ENCODE measurements around the gene CAMTA1. TPM values are rescaled to one million over a fixed set of nuclear protein-coding genes. Genes with fewer than 3 reads are reported as not detected.
"Not testable (repeated sequence)": the region's sequence is repeated elsewhere in the genome, so short reads cannot be mapped to it uniquely, and the experiment has no call there.

CAMTA1 gene
- polyA plus RNA-seq, 3 donors: 82.3 to 84.7 (median 83.6) TPM

DNA sequence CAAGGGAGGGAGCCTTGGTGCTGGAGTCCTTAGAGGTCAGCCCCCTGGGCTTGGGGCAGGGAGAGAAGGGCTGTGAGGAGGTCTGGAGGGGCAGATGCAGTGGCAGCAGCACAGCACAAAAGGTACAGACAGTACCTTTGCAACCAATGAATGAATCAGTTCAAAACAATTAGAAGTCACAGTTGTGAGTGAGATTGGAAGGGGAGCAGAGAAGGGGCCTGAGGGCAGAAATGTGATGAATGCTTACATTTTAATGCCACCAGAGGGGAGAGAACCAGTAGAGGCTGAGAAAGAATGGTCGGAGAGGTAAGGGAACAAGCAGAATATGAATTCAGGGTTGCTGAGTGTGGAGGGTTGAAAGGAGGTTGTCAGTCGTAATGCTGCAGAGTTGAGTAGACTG lies 24.2 kb downstream of the CAMTA1 start:
- DNase-seq (ENCODE audit: low read depth in 3 of 3, low spot score in 2 of 3): no peak

DNA sequence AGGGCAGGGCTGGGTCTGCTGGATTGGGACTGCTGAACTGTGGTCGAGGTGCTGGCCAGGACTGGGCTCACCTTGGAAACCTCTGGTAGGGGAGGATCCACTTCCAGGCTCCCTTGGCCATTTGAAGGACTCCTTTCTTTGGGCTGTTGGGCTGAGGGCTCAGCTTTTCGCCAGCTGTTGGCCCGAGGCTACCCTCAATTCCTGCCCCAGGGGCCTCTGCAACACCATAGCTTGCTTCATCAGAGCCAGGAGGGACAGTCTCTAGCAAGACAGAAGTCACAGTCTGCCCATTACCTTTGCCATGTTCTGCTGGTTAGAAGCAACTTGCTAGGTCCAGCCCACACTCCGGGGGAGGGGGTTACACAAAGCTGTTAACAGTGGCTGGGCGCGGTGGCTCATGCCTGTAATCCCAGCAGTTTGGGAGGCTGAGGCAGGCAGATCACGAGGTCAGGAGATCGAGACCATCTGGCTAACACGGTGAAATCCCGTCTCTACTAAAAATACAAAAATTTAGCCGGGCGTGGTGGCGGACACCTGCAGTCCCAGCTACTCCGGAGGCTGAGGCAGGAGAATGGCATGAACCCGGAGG lies 25.0 kb downstream of the CAMTA1 start:
- DNase-seq (ENCODE audit: low read depth in 3 of 3, low spot score in 2 of 3): not testable (repeated sequence)

DNA sequence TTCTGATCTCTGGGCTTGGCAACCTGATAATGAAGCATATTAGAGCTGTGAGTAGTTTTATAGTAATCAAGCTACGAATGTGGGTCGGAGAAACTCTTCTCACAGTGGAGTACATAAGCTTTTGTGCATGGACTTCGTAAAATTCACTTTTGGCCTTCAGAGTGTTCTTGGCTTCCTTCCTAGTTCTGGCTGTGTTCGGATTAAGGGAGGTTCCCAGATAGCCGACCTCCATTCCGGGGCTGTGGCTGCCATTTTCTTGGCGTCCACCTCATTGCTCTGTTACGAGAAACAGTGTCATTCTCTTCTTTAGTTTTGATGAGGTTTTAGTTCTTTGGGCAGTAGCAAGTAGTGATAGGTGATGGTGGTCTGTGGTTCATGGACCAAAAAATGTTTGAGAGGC lies 26.3 kb downstream of the CAMTA1 start:
- no peak for DNase-seq (ENCODE audit: low read depth in 3 of 3, low spot score in 2 of 3)

DNA sequence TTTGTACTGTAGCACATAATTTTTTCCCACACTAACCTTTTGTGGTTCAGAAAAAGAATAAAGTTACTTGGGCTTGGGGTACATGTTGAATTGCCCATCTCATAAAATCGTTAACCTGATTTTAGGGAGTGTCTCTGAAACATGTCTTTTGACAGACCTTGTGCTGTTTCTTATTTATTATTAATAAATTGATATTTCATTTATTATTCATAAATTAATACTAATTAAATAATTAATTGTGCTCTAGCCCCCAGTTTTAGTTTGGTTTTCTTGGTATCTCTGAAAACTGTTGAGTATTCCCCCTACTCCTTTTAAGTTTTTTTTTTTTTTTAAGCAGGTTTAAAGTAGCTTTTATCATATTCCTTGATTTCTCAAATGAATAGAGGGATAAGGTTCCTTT lies 27.9 kb downstream of the CAMTA1 start:
- no peak for DNase-seq (ENCODE audit: low read depth in 3 of 3, low spot score in 2 of 3)

DNA sequence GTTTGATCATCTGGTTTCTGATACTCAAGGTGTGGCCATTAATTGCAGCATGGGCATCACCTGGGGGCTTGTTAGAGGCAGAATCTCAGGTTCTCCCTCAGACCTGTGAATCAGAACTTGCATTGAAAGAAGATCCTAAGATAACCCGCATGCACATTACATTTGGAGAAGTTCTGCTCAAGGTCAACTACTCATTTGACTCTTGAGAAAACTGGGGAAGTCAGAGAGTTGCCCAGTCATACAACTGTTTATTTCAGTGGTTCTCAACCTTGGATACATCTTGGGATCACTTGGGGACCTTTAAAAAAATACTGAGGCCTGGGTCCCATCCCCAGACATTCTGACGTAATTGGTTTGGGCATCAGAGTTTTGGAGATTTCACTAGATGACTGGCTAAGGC lies 30.5 kb downstream of the CAMTA1 start:
- no peak for DNase-seq (ENCODE audit: low read depth in 3 of 3, low spot score in 2 of 3)

DNA sequence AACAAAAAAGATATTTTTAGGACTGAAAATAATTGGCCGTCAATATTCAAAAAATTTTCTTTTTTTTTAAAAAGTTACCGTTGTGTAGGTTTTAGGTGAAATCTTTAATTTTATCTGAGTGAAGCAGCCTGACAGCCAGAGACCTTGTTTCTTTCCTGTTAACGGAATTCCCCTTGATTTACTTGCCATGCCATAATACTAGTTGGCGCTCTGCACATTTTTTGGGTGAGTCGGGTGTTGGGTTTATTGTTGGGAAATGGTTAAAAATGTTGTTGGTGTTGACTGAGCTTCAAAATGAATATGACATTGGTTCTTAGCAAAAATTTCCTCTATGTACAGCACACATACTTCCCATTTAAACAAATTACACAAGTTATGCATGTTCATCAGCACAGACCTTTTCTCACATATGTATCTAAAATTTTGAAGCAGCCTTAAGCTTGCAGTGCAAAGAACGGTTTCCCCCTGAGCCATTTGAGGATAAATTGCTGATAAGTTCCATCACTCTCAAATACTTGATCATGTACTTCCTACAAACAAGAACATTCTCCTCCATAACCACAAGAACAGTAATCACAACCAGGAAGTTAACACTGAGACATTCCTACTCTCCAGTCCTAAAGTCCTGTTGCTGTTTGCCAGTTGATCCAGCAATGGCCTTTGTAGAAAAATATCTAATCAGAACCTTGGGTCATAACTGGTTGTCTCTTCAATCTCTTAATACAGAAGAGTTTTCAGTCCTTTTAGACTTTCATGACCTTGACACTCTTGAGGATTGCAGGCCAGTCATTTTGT lies 34.2 kb downstream of the CAMTA1 start:
- DNase-seq (ENCODE audit: low read depth in 3 of 3, low spot score in 2 of 3): no peak

DNA sequence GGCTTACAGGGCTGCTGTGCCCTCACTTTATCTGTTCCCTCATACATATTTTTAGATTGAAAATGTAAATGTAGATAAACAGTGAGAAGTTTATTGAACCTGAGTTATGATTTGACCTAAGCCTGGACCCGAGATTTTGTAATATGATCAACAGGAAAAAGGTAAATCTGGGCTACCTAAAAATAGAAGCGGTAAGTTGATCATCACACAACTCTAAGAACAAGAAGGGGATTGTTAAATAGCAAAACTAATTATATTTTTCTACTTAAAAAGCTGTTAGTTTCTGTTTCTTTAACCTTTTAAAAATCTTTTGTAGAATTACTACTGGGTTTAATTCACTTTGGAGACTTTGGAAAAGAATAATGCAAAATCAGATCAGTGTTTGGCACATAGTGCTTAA lies 35.6 kb downstream of the CAMTA1 start:
- DNase-seq (ENCODE audit: low read depth in 3 of 3, low spot score in 2 of 3): no peak

DNA sequence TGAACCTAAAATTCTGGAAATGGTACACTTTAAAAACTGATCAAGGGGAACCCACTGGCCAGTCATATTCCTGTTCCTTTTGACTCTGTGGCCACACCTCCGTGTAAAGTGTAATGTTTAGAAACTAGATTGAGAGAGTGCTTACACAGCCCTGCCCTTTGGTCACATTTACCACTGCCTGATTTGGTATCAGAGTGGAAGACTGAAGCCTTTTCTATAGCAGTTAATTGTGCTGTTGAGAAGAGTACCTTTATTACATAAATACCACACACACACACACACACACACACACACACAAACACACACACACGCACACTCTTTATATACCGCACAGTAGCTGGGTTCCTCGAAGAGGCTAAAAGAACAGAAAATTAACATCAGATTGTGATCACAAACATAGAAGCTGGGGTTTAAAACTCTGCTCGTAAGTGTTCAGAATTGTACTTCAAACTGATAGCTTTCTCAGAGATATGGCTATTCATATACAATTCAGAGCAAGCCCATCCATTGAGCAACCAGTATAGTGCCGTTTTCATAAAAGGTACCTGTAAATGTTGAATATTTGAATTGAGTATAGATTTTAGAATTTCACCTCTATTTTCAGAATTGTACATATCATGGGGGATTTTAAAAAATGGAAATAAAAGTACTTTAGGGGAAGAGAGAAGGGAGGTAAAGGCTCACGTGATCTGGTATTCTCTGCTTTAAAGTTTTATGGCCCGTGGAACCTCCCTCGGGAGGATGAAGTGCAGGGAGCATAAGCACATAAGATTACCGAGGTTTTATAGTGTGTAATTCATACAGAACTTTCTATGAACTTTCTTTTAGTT lies 37.5 kb downstream of the CAMTA1 start:
- DNase-seq (ENCODE audit: low read depth in 3 of 3, low spot score in 2 of 3): no peak

DNA sequence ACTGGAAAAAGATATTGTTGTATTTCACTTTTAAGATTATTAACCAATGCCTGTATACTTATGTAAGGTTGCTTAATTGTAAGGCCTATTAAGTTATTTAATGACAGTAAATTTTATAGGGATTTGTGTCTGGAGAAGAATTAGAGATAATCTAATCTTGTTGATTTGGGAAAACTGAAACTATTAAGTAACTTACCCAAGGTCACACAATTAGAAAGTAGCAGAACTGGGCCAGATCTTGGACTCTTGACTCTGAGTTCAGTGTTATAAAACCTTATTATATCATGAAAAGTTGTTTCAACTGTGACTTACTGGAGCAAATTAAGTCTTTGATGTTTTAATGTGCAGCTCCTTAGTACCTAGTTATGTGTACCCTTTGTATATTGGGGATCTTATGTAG lies 38.5 kb downstream of the CAMTA1 start:
- no peak for DNase-seq (ENCODE audit: low read depth in 3 of 3, low spot score in 2 of 3)

DNA sequence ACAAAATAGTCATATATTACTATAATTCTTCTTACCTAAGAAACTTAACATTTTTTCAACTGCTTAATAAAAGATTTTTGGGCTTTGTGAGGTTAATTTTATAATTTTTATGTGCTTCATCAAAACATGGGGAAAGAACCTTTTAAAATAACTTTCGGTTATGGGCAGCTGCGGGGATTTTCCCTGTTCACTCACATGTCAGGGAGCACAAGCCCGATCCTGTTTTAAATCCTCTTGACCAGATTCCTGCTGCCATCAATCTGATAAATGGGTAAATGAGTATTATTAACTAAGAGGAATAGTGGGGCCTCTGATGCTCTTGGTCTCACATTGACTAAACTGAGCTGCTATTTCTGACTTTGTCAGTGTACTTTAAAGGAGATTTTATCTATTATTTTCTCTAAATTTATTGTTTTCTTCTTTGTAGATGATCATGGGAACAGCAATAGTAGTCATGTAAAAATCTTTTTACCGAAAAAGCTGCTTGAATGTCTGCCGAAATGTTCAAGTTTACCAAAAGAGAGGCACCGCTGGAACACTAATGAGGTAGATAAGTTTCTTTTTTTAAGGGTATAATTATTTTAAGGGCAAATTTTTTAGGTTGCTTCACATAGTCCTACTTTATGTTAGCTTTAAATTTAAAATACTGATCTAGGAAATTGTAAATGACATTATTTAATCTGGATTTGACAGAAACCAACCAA lies 39.6 kb downstream of the CAMTA1 start:
- DNase-seq (ENCODE audit: low read depth in 3 of 3, low spot score in 2 of 3): no peak

DNA sequence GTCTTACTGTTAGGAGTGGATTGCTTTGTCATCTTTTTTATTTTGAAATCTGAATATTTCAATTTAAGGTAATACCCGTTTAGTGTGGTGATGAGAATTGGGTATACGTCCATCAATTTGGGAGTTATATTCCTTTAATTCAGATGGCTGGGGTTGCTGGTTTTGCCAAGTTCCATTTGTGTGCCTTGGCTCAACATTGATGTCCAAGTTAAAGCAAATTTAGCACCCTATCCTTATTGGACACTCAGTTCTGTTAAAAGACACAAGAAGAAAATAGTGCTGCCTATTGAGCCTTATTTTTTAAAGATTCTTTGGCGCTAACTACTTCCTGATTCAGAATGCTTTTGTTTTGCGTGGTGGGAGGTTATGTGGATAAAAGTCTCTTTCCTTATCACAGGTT lies 40.6 kb downstream of the CAMTA1 start:
- DNase-seq (ENCODE audit: low read depth in 3 of 3, low spot score in 2 of 3): no peak

DNA sequence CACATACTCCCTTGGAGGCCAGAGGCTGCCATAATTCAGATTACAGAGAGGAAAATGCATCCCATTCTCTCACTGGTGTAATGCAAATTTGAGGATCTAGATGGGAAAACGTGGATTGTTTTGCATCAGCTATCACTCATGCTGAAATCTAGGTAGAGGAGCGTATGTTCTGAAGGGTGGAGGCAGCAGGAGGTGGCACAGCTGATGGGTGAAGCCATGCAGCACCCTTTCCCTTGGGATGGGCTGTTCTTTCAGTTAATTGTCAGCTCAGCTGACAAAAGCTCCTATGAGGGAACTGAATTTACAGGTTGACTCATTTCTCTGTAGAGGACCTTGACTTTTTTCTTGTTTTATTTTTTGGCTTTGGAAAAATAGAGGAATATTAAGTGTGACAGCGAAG lies 41.8 kb downstream of the CAMTA1 start:
- no peak for DNase-seq (ENCODE audit: low read depth in 3 of 3, low spot score in 2 of 3)

DNA sequence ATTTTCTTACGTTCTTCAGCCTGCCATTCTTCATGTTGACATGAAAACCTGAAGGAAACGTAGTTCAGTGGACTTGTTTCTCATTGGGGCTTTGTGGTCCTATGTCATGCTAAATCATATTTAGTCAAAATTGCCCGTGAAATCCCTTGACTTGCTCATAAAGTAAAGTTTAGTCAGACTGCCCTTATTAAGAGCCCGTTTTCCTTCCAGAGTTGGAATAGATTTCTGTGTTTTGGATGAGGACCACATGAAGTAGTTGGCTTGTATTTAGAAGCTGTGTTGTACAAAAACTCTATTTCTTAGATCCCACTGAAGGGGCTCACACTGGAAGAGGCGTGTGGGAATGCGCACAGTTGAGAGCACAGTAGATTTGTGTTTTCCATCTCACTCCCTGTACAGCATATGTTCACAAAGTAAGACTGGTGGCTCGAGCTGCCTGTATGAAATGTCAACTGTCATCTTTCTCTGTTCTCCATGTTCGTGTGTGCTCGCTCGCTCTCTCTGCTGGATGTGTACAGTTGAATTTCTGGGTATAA lies 42.4 kb downstream of the CAMTA1 start:
- DNase-seq (ENCODE audit: low read depth in 3 of 3, low spot score in 2 of 3): no peak

DNA sequence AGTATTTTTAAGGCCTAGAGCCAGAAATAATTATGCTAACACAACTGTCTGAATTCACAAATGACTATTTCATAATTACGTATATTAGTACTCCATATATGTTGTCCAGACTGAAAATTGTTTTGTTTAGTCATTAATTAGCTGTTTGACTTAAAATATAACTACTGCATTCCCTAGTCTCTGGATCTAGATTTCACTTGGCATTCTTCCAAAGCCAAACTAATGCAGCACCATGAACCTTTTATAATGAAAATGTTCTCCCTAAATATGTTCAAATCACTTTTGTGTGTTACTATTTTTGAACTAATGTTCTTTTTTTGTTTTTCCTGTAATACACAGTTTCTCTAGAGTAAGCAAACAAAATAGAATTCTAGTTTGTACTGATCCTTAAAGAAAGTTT lies 46.1 kb downstream of the CAMTA1 start:
- no peak for DNase-seq (ENCODE audit: low read depth in 3 of 3, low spot score in 2 of 3)

DNA sequence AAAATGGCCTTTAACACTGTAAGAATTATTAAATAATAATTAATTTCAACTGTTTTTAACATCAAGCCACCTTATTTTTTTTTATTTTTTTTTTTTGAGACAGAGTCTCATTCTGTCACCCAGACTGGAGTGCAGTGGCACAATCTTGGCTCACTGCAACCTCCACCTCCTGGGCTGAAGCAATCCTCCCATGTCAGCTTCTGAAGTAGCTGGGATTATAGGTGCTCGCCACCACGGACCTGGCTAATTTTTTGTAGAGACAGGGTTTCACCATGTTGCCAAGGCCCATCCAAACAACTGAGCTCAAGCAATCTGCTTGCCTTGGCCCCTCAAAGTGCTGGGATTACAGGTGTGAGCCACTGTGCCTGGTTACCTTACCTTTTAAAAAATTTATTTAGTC lies 46.8 kb downstream of the CAMTA1 start:
- DNase-seq (ENCODE audit: low read depth in 3 of 3, low spot score in 2 of 3): not testable (repeated sequence)

DNA sequence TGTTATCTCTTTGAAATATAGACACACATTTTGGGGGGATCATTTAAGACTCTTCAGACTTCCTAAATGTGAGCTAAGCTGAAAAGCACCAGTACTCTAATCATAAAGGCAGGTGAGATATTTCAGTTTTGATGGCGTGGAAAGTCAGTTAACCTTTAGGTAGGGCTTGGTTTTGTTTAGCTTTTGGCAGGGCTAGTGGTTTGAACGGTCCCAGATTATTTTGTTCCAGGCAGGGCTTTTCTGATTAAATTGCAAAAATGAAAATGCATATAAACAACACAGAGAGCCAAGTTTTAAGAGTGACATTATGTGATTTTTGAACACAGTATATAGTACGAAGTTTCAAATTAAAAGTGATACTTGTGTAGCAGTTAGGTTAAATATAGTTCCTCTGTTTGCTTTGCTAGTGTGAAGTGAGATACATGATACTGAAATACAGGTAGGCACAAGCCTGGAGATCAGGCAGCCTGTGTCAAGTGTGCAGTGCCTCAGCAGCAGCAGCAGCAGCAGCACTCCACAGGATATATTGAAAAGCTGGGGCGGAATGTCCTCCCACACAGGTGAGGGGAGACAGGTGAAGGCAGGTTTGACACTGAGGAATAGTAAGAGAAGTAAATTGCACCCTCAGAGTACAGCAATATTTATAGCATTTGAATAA lies 47.4 kb downstream of the CAMTA1 start:
- no peak for DNase-seq (ENCODE audit: low read depth in 3 of 3, low spot score in 2 of 3)

DNA sequence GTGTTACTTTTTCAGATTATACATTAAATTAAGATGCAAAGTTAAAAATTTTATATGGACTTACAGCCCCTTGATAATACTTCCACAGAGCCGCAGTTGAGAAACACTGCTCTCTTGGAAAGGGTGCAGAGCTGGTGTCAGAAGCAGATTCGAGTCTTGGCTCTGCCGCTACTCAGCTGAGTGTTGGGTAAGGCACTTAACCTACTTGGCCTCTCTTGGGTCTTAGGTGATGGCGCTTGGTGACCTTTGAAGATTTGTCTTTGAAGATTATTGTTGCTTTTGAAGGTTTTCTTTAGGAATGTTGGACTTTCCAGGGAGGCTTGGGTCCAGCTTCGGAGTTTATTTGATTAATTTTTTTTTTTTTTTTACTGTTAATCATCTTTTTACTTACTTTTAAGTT lies 48.5 kb downstream of the CAMTA1 start:
- DNase-seq (ENCODE audit: low read depth in 3 of 3, low spot score in 2 of 3): no peak

DNA sequence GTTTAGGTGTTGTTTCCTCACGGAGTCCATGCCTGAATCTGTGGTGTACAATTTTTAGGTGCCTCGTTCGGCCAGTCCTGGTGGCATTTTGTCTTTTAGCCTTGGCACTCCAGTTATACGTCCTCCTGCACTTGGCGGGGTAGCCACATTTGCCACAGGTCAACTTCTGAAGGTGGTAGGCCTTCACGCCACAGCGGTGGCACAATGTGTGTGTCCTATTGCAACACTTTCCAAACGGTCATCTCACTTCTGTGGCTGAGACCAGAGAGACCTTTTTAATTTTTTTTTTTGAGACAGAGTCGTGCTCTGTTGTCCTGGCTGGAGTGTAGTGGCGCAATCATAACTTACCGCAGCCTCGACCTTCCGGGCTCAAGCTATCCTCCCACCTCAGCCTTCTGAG lies 49.1 kb downstream of the CAMTA1 start:
- no peak for DNase-seq (ENCODE audit: low read depth in 3 of 3, low spot score in 2 of 3)

DNA sequence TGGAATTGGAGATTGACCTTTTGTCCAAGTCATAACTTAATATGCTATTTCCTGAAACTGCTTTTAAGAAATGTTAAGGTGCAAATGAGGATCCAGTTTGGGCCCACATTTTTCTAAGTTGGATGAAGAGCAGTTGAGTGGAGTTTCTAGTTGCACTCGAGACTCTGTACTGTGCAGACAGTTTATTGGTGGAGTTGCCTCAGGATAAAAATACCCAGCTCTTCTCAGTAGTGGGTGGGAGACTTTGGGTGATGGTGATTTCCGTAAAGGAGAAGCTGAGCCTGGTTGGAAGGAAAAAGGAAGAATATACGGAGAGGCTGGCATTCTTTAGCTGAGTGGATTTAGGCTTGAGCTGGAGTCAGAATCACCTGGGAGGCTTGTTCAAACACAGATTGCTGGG lies 49.9 kb downstream of the CAMTA1 start:
- no peak for DNase-seq (ENCODE audit: low read depth in 3 of 3, low spot score in 2 of 3)

DNA sequence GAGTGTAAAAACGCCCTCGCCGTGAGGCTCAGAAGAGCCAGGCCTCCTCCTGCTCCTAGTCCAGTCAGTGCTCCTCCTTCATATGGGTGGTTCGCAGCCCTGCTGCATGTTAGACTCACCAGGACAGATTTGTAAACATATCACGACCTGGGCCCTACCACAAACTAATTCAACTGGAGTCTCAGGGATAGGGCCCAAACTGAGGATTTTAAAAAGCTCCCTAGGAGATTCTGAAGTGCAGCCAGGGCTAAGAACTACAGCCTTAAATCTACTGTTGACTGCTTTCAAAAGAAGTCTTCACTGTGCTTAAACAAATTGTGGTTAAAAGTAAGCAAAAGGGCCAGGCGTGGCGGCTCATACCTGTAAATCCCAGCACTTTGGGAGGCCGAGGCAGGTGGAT lies 57.0 kb downstream of the CAMTA1 start:
- no peak for DNase-seq (ENCODE audit: low read depth in 3 of 3, low spot score in 2 of 3)
